ENCODE measurements around the gene RRAGC. TPM values are rescaled to one million over a fixed set of nuclear protein-coding genes. Genes with fewer than 3 reads are reported as not detected.
"Not testable (repeated sequence)": the region's sequence is repeated elsewhere in the genome, so short reads cannot be mapped to it uniquely, and the experiment has no call there.

The RRAGC gene
- total RNA-seq, 2 experiments from 2014 or later: 12.0 to 16.7 TPM

DNA sequence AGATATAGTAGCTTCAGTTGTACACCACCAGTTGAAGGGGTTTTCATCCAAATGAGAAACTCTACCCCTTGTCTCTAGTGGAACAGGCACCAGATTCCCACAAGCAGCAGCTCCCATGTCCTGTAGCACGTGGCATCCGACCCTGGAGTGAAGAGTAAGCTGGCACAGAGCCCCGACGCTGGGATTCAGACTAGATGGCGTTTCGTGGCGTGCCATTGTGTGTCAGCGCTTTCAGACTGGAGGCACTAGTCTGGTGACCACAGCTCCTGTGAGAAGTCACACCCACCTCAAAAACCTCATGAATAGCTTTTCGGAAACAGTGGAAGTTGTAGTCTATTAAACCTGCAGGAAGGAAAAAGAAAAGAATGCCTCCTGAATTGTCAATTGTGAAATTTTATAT, 20.2 kb downstream of the RRAGC start:
- Mint-ChIP-seq H3K27ac (no peak overlapping the region), H3K27me3 (peaks cover 5% of the 10 kb centered on the region), H3K4me1 (no peaks in the 10 kb centered on the region), H3K36me3 (peaks cover 22% of the 10 kb centered on the region), H3K4me3 (no peak overlapping the region), H3K9me3 (ENCODE audit: low read depth) (no peaks in the 10 kb centered on the region)
- no peak for ATAC-seq
- no peak for DNase-seq
- CTCF ChIA-PET: no interaction called here

DNA sequence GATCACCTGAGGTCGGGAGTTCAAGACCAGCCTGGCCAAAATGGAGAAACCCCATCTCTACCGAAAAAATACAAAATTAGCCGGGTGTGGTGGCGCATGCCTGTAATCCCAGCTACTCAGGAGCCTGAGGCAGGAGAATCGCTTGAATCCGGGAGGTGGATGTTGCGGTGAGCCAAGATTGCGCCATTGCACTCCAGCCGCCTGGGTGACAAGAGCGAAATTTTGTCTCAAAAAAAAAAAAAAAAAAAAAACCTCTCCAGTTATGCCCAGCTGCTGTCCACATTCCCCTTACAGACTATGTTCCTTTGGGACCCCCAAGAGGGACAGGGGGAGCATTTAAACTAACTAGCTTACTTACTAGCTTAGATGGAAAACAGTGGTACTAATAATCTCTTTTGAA, 23.3 kb downstream of the RRAGC start:
- not testable (repeated sequence) for H3K27ac Mint-ChIP-seq; H3K4me3 Mint-ChIP-seq; H3K4me1 Mint-ChIP-seq; H3K9me3 Mint-ChIP-seq (ENCODE audit: low read depth); DNase-seq; ATAC-seq
- H3K27me3 Mint-ChIP-seq: peaks cover 19% of the 10 kb centered on the region
- H3K36me3 Mint-ChIP-seq: peaks cover 14% of the 10 kb centered on the region
- CTCF ChIA-PET: interaction anchor here (1.0 kb wide), 1 partner anchor 248 kb away, joined by 3 read pairs; no protein-coding TSS in a partner anchor

DNA sequence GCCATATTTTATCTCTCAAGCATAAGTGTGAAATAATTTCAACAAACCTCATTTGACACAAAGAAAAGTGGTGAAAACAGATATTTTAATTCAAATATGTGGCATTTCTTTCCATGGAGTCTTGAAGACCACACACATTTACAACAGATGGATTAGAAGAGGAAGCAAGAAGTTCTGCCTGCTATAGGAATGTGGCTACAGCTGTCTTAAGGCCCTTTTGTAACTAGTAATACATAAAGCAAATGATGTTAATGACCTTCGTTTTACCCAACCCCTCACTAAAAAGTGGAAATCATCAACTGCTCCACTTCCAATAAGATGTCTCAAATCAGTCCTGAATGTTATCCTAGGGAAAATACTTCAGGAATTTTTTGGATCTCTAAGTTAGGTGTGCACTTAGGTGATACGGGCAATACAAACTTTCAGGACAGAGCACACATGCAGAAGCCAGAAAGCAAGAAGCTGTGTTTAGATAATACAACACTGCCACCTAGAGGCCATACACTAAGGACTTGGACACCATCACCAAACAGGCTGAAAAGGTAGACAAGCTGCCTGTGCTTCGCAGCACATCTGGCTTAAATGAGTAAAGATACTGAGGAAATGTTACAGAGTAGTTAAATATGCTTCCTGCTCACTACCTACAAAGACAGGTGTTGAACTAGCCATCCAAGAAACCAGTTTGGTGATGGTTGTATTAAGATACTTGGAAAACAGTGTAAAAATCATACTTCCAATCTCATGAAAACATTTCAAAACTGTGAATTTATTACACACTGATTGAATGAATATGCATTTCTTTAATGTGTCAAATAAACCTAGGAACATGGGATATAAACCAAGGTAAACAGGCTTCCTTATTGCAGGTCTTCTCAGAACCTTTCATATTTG, 24.4 kb downstream of the RRAGC start:
- no peak overlapping the region for H3K27ac Mint-ChIP-seq
- peak; percentile 84 for ATAC-seq
- peak; percentile 59 for DNase-seq
- no peaks in the 10 kb centered on the region for H3K4me1 Mint-ChIP-seq
- H3K9me3 Mint-ChIP-seq (ENCODE audit: low read depth): no peaks in the 10 kb centered on the region
- peaks cover 27% of the 10 kb centered on the region for H3K27me3 Mint-ChIP-seq
- H3K4me3 Mint-ChIP-seq: no peak overlapping the region
- CTCF ChIA-PET: interaction anchor here (0.6 to 1.6 kb wide), 15 partner anchors 10 to 855 kb away, joined by 3 to 9 read pairs (median 4); partner anchors contain the start of gene NDUFS5
- peaks cover 10% of the 10 kb centered on the region for H3K36me3 Mint-ChIP-seq

DNA sequence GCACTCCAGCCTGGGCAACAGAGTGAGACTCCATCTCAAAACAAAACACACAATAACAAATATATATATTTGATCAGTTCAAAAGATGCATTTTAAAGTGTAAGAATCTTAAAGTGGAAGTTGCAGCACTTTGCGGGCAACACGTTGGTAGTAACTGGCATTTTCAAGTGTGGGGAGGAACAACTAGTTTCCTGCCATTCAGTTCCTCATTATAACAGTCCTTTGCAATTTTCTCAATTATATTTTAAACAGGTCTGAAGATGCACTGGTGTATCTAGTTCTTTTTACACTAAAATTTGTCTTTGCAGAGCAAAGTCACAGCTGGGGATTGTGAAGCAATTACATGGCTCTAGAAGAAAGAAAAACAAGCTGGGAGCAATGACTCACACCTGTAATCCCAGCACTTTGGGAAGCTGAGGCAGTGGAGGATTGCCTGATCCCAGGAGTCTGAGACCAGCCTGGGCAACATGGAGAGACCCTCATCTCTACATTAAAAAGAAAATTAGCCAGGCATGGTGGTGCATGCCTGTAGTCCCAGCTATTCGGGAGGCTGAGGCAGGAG, 25.3 kb downstream of the RRAGC start:
- peaks cover 34% of the 10 kb centered on the region for H3K27me3 Mint-ChIP-seq
- H3K36me3 Mint-ChIP-seq: peaks cover 7% of the 10 kb centered on the region
- no peaks in the 10 kb centered on the region for H3K4me1 Mint-ChIP-seq
- no peak for DNase-seq
- H3K4me3 Mint-ChIP-seq: no peak overlapping the region
- CTCF ChIA-PET: interaction anchor here (1.1 to 1.6 kb wide), 5 partner anchors 11 to 809 kb away, joined by 3 to 9 read pairs (median 5); no protein-coding TSS in a partner anchor
- no peaks in the 10 kb centered on the region for H3K9me3 Mint-ChIP-seq (ENCODE audit: low read depth)
- ATAC-seq: no peak
- no peak overlapping the region for H3K27ac Mint-ChIP-seq

DNA sequence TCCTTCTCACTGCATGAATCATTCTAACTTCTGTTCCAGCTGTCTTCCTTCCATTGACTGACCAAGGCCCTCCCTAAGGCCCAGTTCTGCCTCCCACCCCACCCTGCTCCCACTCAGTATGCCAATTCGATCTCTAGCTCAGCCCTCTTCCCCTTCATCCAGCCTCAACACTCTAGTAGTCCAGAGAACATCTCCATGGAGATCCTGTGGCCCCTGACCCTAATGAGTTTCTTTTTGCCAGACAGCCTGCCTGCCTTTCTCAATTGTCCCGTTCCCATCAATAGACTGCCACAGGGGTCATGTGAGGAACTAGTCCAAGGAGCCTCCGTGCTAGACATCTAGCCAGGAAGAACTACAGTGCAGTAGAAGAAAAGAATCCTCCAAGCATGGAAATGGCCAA, 26.4 kb downstream of the RRAGC start:
- Mint-ChIP-seq H3K4me3 (no peak overlapping the region), H3K36me3 (peaks cover 2% of the 10 kb centered on the region), H3K27ac (no peak overlapping the region), H3K4me1 (no peaks in the 10 kb centered on the region), H3K27me3 (peaks cover 38% of the 10 kb centered on the region), H3K9me3 (ENCODE audit: low read depth) (no peaks in the 10 kb centered on the region)
- ATAC-seq (no peak), DNase-seq (no peak)
- CTCF ChIA-PET: interaction anchor here (0.9 kb wide), 1 partner anchor 9 kb away, joined by 3 read pairs; no protein-coding TSS in a partner anchor

DNA sequence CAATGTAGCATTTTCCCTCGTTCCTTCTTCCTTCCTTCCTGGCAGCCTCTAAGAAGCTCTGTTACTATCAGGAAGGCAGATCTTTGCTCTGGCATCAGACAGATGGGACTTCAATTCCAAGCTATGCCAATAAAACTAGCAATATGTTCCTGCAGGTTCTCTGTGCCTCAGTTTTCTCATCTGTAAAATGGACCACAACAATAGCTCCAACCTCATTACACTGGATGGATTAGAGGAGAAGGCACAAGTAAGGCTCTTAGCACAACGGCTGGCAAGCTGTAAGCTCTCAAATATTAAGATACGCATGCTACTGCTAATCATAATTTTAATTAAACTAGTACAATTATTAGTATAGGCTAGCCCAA, 27.2 kb downstream of the RRAGC start:
- H3K27ac Mint-ChIP-seq: no peak overlapping the region
- CTCF ChIA-PET: interaction anchor here (0.8 to 1.5 kb wide), 4 partner anchors 8 to 806 kb away, joined by 3 read pairs; no protein-coding TSS in a partner anchor
- no peaks in the 10 kb centered on the region for H3K4me1 Mint-ChIP-seq
- ATAC-seq (no peak), DNase-seq (no peak)
- H3K27me3 Mint-ChIP-seq: peaks cover 45% of the 10 kb centered on the region
- no peaks in the 10 kb centered on the region for H3K36me3 Mint-ChIP-seq
- no peak overlapping the region for H3K4me3 Mint-ChIP-seq
- H3K9me3 Mint-ChIP-seq (ENCODE audit: low read depth): no peaks in the 10 kb centered on the region

DNA sequence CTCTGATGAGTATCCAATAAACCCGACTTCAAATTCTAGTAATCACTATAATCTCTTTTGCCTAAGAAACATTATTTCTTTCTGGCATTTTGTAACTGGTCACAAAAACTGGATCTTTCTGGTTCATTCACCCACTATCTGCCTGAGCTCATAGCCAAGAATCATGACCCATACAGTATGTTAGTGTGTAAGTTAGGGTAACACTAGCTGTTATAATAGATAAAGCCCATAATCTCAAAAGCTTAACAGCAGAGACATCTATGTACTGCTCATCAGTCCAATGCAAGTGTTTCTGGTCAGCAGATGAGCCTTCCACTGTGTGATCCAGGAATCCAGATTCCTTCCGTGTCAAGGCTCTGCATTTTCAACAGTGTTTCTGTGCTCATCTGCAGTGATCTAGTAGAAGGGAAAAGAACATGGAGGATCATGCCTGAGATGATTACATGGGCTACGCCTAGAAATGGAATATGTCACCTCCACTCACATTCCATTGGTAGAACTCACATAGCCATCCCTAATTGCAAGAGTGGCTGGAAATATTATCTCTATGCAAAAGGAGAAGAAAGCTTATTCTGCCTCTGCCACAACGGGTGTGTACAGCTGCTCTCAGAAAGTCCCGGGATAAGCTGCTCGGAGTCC, 27.7 kb downstream of the RRAGC start:
- H3K9me3 Mint-ChIP-seq (ENCODE audit: low read depth): no peaks in the 10 kb centered on the region
- no peak for ATAC-seq
- peaks cover 50% of the 10 kb centered on the region for H3K27me3 Mint-ChIP-seq
- H3K4me3 Mint-ChIP-seq: no peak overlapping the region
- no peak overlapping the region for H3K27ac Mint-ChIP-seq
- H3K4me1 Mint-ChIP-seq: no peaks in the 10 kb centered on the region
- no peak for DNase-seq
- CTCF ChIA-PET: interaction anchor here (0.8 to 1.5 kb wide), 3 partner anchors 13 to 805 kb away, joined by 3 read pairs; no protein-coding TSS in a partner anchor
- H3K36me3 Mint-ChIP-seq: no peaks in the 10 kb centered on the region

DNA sequence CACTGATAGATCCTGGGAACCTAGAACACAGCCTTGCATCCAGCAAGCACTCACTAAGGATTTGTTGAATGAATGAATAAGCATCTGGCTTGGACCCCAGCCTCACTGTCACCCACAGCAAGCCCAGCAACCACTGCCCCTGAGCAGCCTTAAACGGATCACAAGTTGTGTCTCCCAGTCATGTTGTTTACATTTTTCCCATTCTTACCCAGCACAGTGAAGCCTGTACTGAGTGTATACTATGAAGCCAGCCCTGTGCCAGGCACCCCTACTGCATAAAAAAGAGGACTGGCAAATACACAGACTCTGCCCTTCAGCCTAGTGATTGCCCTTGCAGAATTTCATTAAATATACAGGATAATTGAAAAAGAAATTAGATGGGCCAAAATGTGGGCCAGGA, 30.2 kb downstream of the RRAGC start:
- Mint-ChIP-seq H3K4me1 (no peaks in the 10 kb centered on the region), H3K36me3 (no peaks in the 10 kb centered on the region), H3K27me3 (peaks cover 65% of the 10 kb centered on the region), H3K27ac (no peak overlapping the region), H3K9me3 (ENCODE audit: low read depth) (no peaks in the 10 kb centered on the region), H3K4me3 (no peak overlapping the region)
- CTCF ChIA-PET: no interaction called here
- no peak for ATAC-seq
- DNase-seq: no peak

DNA sequence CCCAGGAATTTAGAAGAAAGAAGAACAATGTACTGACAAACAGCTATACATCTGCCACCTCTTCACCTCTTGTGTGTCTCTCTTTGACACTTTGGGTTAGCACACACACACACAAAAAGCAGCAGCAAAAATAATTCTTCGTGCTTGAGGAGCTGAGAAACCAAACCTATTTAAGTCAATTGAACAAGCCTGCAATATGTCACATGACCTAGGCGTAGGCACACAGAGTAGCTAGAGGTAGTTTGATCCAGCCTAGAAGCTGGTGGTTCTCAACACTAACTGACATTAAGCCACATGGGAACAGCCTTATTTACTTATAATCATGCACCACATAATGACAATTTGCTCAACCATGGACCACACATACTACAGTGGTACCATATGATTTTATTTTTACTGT, 32.3 kb downstream of the RRAGC start:
- Mint-ChIP-seq H3K9me3 (ENCODE audit: low read depth) (no peaks in the 10 kb centered on the region), H3K36me3 (no peaks in the 10 kb centered on the region), H3K27me3 (peaks cover 65% of the 10 kb centered on the region), H3K4me1 (no peaks in the 10 kb centered on the region), H3K27ac (no peak overlapping the region), H3K4me3 (no peak overlapping the region)
- ATAC-seq: no peak
- DNase-seq: no peak
- CTCF ChIA-PET: no interaction called here

DNA sequence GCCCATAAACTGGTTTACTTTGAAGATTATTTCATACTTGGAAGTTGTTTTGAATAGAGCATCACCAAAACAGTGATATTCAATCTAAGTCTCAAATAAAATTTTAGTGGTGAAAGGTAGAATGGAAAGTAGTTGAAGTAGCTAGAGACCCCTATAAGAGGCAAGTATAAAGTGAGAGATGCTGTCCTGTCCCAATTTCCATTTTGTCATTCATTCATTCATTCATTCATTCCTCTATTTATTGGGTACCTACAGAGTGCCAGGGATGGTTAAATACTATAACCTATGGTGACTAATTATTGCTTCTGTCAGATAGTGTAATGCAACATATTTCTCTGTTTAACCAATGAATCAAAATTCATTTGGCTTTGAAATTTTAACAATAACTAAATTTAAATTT, 32.7 kb downstream of the RRAGC start:
- no peaks in the 10 kb centered on the region for H3K36me3 Mint-ChIP-seq
- no peaks in the 10 kb centered on the region for H3K9me3 Mint-ChIP-seq (ENCODE audit: low read depth)
- H3K4me3 Mint-ChIP-seq: no peak overlapping the region
- DNase-seq (no peak), ATAC-seq (no peak)
- H3K27ac Mint-ChIP-seq: no peak overlapping the region
- H3K27me3 Mint-ChIP-seq: peaks cover 65% of the 10 kb centered on the region
- CTCF ChIA-PET: no interaction called here
- no peaks in the 10 kb centered on the region for H3K4me1 Mint-ChIP-seq

DNA sequence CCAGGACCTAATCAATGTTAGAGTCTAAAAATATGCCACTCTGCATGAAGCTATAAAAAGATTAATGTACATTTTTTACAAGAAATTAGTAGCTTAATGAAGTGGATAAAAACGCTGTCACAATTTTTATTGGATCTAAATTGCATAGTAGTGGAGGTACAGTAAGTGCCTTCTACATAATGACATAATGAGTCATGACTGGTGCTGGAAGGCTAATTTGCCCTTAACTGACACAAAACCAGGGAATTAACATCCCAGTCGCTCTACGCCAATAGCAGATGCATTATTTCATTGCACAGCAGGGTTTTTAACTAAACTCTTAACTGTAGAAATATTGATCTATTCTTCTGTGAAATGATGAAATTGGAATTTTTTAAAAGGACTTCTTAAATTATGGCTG, 33.3 kb downstream of the RRAGC start:
- ATAC-seq (no peak), DNase-seq (no peak)
- H3K4me3 Mint-ChIP-seq: no peak overlapping the region
- H3K27ac Mint-ChIP-seq: no peak overlapping the region
- no peaks in the 10 kb centered on the region for H3K9me3 Mint-ChIP-seq (ENCODE audit: low read depth)
- peaks cover 67% of the 10 kb centered on the region for H3K27me3 Mint-ChIP-seq
- CTCF ChIA-PET: interaction anchor here (0.7 to 1.2 kb wide), 2 partner anchors 14 to 82 kb away, joined by 3 read pairs; no protein-coding TSS in a partner anchor
- no peaks in the 10 kb centered on the region for H3K36me3 Mint-ChIP-seq
- H3K4me1 Mint-ChIP-seq: no peaks in the 10 kb centered on the region

DNA sequence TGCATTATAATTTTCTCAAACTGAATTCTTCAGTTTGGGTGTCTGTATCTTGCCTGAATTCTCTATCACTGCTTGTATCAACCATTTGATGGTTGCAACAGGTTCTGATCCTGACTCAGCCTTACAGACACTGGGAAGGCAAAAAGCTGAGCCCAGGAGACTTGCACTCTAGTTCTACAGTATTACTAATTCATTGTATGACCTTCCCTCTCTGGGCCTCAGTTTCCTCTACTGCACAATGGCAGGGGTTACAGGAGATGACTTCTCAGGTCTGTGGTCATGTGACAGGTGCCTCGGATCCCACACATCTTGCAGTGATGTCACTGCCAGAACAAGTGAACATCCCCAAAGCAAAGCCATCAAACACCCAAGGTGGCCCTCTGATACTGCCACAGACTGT, 38.7 kb downstream of the RRAGC start:
- DNase-seq: no peak
- no peak for ATAC-seq
- CTCF ChIA-PET: interaction anchor here (1.1 kb wide), 1 partner anchor 212 kb away, joined by 3 read pairs; no protein-coding TSS in a partner anchor
- Mint-ChIP-seq H3K4me1 (peaks cover 5% of the 10 kb centered on the region), H3K9me3 (ENCODE audit: low read depth) (no peaks in the 10 kb centered on the region), H3K27me3 (peaks cover 76% of the 10 kb centered on the region), H3K4me3 (no peak overlapping the region), H3K27ac (no peak overlapping the region), H3K36me3 (no peaks in the 10 kb centered on the region)

DNA sequence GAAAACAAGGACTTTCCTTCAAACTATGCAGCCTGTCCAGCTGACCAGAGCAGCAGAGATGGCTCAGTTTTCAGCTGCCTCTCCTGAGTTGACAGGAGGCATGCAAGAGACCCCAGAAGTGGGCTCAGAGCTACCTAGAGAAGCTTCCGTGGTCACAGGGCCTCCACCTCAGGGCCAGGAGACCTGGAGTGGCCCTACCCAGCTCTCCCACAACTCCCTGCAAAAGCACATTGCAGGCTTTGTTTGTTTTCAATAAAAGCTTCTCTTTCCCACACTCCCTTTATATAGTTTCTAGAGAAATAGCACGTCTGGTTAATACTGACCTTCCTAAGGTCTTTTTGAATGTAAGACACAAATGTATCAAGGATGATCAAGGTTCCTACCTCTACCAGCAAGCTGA, 40.1 kb downstream of the RRAGC start:
- H3K27ac Mint-ChIP-seq: no peak overlapping the region
- no peak for DNase-seq
- H3K36me3 Mint-ChIP-seq: no peaks in the 10 kb centered on the region
- CTCF ChIA-PET: interaction anchor here (0.6 to 1.9 kb wide), 9 partner anchors 9 to 273 kb away, joined by 3 to 9 read pairs (median 3); no protein-coding TSS in a partner anchor
- peaks cover 76% of the 10 kb centered on the region for H3K27me3 Mint-ChIP-seq
- ATAC-seq: no peak
- no peaks in the 10 kb centered on the region for H3K9me3 Mint-ChIP-seq (ENCODE audit: low read depth)
- H3K4me3 Mint-ChIP-seq: no peak overlapping the region
- H3K4me1 Mint-ChIP-seq: peaks cover 7% of the 10 kb centered on the region

All from activated CD8-positive, alpha-beta memory T cell treated with anti-CD3 and anti-CD28 coated beads, Interleukin-2, amount 10 ng/mL, durations not matched to agents 7 days and 5 days (primary cell).